GM19351 (cell line): Measurements from ENCODE around the gene CEP164.
"Not testable (repeated sequence)": the region's sequence is repeated elsewhere in the genome, so short reads cannot be mapped to it uniquely, and the experiment has no call there.

Experiments used
- ATAC-seq: cut with Tn5 transposase; IDR thresholded peaks from one replicate; pipeline ENCODE4 v1.9.1; 2021; ENCODE audit warnings: mild to moderate bottlenecking, moderate library complexity; ENCODE audit not compliant: unreplicated experiment

The CEP164 gene

GRCh38 chr11:117303646-117304315 lies 23.9 kb upstream of the CEP164 start:
- ATAC-seq = no peak

GRCh38 chr11:117305145-117305544 lies 22.5 kb upstream of the CEP164 start:
- no peak for ATAC-seq

GRCh38 chr11:117309310-117309709 lies 18.3 kb upstream of the CEP164 start:
- no peak for ATAC-seq

DNA sequence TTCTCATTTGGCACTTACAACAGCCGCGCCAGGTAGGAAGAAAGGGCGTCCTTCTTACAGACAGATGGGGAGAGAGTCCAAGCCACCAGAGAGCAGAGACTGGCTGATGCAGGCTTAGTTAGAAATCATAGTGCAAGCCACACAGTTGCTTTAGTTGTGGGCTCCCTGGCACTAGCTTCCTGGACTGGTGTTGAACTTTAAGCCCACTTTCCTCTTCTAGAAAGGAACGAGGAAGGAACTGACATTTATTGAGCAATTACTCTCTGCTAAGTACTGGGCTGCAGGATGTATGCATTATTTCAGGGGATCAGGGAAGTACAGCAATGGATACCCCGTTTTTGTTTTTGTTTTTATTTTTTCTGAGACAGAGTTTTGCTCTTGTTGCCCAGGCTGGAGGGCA lies 14.6 kb upstream of the CEP164 start:
- ATAC-seq = no peak

DNA sequence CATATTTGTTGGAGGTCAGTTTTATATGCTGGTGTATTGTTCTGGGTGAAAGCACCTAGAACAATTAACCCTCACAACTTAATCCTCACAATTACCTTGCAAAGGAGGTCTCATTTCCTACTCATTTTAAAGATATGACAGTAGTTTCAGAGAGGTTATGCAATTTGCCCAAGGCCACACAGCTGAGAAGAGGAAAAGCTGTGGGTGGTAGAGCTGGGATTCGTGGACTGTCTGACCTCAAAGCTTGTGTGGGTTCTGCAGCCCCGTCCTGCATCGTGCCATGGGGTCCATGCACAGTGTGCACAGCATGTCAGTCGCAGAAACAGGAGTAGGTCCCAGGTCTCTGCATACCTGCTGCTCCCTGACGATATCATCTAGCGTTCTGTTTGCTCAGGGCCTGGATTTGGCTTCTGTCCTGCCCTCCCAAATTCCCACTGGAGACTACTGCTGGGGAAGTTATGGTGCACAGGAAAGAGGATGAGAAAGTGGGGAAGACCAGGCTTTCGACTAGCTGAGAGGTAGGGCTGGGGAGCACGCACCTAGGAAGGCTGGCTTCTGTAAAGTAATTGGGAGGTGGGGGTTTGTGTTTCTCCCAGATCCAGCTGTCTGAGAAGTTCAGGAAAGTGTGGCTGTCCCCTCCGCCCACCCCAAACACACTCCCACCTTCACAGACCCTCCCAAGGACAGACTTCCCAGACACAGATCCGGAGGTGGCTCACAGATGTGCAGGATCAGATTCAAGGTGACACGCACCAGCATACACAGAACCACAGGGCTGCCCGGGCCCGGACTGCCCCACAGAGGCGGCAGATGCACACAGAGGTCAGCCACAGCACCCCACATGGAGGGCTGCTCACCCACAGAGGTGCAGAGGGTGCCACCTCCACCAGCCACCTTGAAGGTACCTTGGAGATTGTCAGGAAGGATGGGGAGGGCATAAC lies 13.6 kb upstream of the CEP164 start:
- no peak for ATAC-seq

DNA sequence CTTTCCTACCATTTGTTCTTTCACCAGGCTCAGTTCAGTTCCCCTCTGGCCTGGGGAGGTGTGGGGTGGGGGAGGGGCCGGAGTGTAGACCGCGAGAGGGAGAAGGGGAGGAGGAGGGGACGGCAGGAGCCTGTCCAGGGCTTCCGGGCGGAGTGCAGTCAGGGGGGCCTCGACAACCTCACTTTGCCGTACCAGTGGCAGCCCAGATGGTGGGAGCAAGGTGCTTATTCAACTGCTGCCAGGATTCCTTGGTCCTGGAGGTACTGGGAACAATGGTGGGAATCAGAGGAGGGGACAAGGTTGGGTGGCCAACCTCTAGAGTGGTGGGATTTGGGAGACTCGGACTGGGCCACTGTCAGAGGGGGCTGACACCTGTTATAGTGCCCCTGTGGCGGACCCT lies 12.8 kb upstream of the CEP164 start:
- ATAC-seq = no peak

DNA sequence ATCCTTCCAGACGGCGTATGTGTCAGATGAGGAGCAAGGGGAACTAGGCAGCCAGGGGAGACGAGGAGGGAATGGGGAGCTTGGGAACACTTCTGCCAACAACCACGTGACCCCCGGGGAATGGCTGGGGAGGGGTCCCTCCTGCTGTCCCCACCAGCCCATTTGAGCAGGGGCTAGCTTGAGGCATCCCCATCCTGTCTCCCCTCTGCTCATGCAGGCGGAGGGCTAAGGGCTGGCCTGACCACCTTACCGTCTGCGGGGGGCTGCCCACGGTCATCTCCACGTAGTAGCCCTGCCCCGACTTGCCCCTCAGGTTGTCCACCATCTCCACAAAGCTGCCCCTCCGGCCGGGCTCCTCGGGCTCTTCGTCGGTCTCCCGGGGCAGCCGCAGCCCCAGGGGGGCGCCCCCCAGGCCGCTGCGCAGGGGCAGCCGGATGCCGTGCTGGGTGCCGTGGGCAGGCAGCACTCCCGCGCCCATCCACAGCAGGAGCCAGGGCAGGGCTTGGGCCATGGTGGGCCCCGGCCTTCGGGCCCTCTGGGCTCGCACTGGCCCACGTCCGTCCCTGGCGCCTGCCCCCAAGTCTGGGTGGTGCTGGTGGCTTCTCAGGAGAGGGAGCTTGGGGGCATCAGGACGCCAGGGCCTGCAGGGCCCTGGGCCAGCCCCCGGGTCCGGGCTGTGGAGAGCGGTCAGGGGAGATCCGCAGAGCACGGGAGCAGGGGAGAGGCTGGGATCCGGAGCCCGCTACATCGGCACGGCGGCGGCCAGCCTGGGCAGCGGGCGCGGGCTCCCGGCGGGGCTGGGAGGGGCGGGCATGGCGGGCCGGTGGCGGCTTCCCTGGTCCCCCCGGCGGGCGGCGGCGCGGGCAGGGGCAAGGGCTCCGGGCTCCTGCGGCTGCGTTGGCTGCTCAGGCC lies 12.1 kb upstream of the CEP164 start:
- ATAC-seq = no peak

- ATAC-seq = no peak
Measured at GRCh38 chr11:117316197-117316961, 11.3 kb upstream of the CEP164 start, which contains the start of gene BACE1. Gene BACE1, minus strand, starts transcription at chr11:117316256. Its CDS starts 461 bp downstream, at chr11:117315795.

GRCh38 chr11:117318738-117319137 lies 8.9 kb upstream of the CEP164 start:
- no peak for ATAC-seq

- ATAC-seq = no peak
Measured at GRCh38 chr11:117319214-117319840, 8.3 kb upstream of the CEP164 start.

GRCh38 chr11:117327255-117327566 lies 443 bp upstream of the CEP164 start:
- not testable (repeated sequence) for ATAC-seq

DNA sequence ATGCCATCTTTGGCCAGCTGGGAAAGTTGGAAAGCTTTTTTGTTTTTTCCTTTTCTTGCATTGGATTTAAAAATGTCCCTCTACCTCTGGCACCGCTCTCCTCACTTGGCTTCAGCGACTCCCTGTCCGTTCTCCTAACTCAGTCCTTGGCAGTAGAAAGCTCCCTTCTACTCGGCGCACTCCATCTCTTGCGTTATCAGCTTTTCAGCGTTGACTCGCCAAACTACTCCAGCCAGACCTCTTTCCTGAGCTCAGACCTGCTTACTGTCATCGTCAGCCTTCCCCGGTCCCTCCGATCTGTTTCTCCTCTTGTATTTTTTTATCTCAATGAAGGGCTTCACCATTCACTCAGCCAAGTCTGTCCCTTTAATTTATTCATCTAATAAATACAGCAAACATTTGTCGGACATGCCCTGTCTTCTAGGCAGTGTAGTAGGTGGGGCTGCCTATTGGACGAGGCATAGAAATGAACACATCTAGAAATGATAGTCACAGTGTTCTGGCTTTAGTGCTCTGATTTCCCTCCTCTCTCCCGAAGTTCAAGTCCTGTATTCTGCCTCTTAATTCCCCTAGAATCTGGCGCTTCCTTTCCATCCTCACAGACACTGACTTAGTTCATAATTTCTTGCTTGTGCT lies 839 bp downstream of the CEP164 start:
- no peak for ATAC-seq

DNA sequence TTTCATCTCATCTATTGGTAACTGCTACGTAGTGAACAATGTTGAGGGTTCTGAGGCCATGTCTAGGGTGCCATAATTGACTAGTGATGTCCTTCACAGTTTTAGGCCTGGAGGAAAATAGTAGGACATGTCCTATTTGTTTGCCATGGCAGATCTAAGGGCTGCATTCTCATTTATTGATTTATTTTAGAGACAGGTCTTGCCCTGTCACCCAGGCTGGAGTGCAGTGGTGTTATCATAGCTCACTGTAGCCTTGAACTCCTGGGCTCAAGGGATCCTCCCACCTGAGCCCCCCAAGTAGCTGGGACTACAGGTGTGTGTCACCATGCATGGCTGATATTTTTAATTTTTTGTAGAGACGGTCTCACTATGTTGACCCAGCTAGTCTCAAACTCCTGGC lies 5.2 kb downstream of the CEP164 start:
- ATAC-seq = no peak

DNA sequence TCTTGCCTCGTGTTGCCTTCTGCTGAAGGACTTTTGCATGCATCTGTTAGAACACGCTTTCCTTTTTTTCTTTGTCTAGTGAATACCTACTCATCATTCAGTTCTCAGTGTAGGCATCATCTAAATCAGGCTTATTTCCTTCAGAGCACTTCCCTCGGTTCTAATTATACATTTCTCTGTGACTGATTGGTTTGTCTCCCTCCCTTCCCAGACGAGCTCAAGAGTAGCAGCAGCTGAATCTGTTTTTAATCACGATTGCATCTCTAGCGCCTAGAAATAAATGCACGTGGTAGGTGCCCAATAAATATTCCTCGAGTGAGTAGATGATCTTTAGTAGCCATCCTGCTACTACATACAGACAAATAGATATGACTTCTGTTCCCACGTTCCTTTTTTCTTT lies 6.3 kb downstream of the CEP164 start:
- no peak for ATAC-seq

- no peak for ATAC-seq
Measured at GRCh38 chr11:117334896-117335295, 7.2 kb downstream of the CEP164 start.

DNA sequence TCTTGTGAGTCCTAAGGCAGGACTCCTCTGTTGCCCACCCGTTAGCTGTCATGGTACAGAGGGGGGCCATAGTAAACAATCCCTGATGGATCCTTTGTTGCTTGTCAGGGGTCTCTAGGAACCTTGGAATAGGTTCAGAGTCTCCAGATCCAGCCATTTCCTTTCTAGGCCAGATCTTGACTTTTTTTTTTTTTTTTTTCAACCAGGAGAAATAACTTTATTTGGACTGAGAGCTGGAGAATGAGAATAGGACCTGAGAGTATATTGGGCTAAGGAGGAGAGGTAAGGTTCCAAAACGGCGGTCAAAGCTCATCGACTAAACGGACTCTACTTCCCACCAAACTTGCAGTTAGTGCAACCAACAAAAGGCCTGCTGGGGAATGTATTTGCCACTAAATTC lies 7.7 kb downstream of the CEP164 start:
- no peak for ATAC-seq

GRCh38 chr11:117337076-117337475 lies 9.4 kb downstream of the CEP164 start:
- no peak for ATAC-seq

DNA sequence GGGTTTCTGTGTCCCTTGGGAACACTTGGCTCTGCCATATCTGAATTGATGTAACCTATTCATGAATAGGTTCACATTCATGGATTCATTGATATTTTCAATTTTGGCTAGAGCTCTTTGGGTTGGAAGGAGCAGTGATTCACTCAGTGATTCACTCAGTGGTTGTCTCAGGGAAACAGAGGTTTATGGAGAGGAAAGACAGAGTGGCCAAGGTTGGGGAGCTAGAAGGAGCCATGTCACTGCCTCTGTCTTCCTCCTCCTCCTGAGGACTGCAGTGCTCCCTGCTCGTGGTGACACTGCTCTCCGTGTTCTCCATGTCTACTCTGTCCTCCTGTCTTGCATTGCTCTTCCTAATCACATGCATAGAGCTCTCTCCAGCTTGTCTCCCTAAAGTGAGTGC lies 17.4 kb downstream of the CEP164 start:
- ATAC-seq = no peak

GRCh38 chr11:117354550-117354949 lies 26.9 kb downstream of the CEP164 start:
- no peak for ATAC-seq
